Measurements from ENCODE around the gene ATP8A2.

ATP8A2 gene

GRCh38 chr13:25930653-25931052 lies 558.9 kb downstream of the ATP8A2 start:
- no peak for TF ChIP-seq CTCF (IDR thresholded peaks at IDR 0.05; ENCODE audit: low read depth, low read length)

GRCh38 chr13:25932365-25932764 lies 560.6 kb downstream of the ATP8A2 start:
- TF ChIP-seq CTCF (IDR thresholded peaks at IDR 0.05; ENCODE audit: low read depth, low read length) = no peak
- no peak for DNase-seq (ENCODE audit: extremely low read depth, low read depth)

More at GRCh38 chr13:25930653-25931052, 558.9 kb downstream of the ATP8A2 start:
- no peak for DNase-seq (ENCODE audit: extremely low read depth, low read depth)

- DNase-seq (ENCODE audit: extremely low read depth, low read depth) = no peak
- TF ChIP-seq CTCF (IDR thresholded peaks at IDR 0.05; ENCODE audit: low read depth, low read length) = no peak
Measured at GRCh38 chr13:25933520-25933919, 561.7 kb downstream of the ATP8A2 start.

GRCh38 chr13:25934127-25934526 lies 562.4 kb downstream of the ATP8A2 start:
- no peak for TF ChIP-seq CTCF (IDR thresholded peaks at IDR 0.05; ENCODE audit: low read depth, low read length)
- no peak for DNase-seq (ENCODE audit: extremely low read depth, low read depth)

GRCh38 chr13:25939961-25940687 lies 568.4 kb downstream of the ATP8A2 start:
- DNase-seq (ENCODE audit: extremely low read depth, low read depth) = no peak
- TF ChIP-seq CTCF (IDR thresholded peaks at IDR 0.05; ENCODE audit: low read depth, low read length) = no peak

GRCh38 chr13:25943081-25943480 lies 571.3 kb downstream of the ATP8A2 start:
- DNase-seq (ENCODE audit: extremely low read depth, low read depth) = no peak
- no peak for TF ChIP-seq CTCF (IDR thresholded peaks at IDR 0.05; ENCODE audit: low read depth, low read length)

GRCh38 chr13:25943658-25944057 lies 571.9 kb downstream of the ATP8A2 start:
- no peak for DNase-seq (ENCODE audit: extremely low read depth, low read depth)

More at GRCh38 chr13:25943658-25944057, 571.9 kb downstream of the ATP8A2 start:
- no peak for TF ChIP-seq CTCF (IDR thresholded peaks at IDR 0.05; ENCODE audit: low read depth, low read length)
